ENCODE results near the gene CLCA2.

The CLCA2 gene

DNA sequence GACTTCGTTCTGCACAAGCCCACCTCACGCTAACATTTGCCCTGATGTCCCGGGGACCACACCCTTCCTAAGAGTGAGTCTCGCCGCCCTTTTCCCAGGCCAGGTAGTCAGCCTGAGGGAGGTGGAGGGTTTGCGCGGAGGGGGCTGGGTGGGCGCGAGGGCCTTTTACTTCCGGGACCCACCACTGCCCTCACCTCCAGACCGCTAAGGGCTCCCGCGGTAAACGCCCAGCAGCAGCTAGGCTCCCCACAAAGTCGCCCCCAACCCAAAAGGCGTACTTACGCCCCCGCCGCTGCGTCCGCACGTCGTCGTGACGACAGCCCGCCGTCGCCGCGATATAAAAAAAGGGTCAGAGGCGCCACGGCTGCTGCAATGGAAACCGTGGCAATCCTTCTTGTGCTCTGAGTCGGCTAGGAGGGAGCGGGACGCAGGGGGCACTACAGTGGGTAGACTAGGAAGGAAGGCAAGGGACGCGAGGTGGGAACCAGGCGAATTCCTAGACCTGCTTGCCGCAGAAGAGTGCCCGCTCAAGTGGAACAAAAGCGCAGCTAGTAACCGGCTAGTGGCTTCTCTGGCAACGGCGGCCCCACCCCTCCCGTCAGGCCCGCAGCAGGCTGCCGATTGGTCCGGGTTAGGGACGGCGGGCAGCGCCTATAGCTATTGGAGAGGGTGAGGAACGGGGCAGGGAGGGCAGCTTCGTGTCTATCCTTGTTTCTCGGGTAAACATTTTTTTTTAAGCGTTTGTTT, 28.0 kb upstream of the CLCA2 start, which contains the start of gene ODF2L:
ODF2L (minus strand) TSS at position 573 of the 747 bp plus-strand sequence. CDS start 9,296 bp downstream, outside the sequence.
- no peaks in the 10 kb centered on the region for H3K4me1 ChIP-seq (ENCODE audit: control insufficient read depth in 1 of 2, insufficient read depth in 2 of 2, low read length in 2 of 2)
- no peaks in the 10 kb centered on the region for H3K27me3 ChIP-seq (ENCODE audit: low read depth, low read length)
- peak within 1 kb of the TSS; percentile 83 for H3K27ac ChIP-seq (ENCODE audit: low read length)
- peak within 1 kb of the TSS; percentile 85 to 94 for H3K4me3 ChIP-seq (ENCODE audit: low read depth in 1 of 2, low read length in 2 of 2)
- no peaks in the 10 kb centered on the region for H3K9me3 ChIP-seq (ENCODE audit: control insufficient read depth in 1 of 2, low read length in 2 of 2)
- peaks cover 0 to 7% of the 10 kb centered on the region in 2 donors for H3K36me3 ChIP-seq (ENCODE audit: control insufficient read depth in 1 of 2, insufficient read depth in 2 of 2, low read length in 2 of 2)

DNA sequence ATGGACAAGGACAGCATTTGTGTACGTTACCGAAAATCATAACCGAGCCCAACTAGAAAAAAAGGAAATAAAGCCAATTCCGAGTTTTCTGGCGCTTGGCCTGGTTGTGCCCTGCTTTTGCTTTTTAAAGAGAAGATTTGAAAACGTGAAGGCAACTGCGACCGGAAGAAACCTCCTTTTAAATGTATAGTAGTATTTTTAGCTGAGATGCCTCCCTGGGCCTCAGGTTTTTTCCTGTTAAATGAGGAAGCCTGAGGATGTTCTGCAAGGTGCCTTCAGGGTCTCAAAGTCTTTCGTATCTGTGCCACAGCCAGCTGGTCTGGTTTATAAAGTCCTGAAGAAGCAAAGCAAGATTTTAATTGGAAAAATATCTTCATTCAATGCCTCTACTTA, 27.5 kb upstream of the CLCA2 start:
- no peaks in the 10 kb centered on the region for H3K9me3 ChIP-seq (ENCODE audit: control insufficient read depth in 1 of 2, low read length in 2 of 2)
- no peaks in the 10 kb centered on the region for H3K4me1 ChIP-seq (ENCODE audit: control insufficient read depth in 1 of 2, insufficient read depth in 2 of 2, low read length in 2 of 2)
- H3K27ac ChIP-seq (ENCODE audit: low read length): peak overlapping the region; percentile 83
- H3K4me3 ChIP-seq (ENCODE audit: low read depth in 1 of 2, low read length in 2 of 2): peak overlapping the region; percentile 85 to 94
- peaks cover 0 to 7% of the 10 kb centered on the region in 2 donors for H3K36me3 ChIP-seq (ENCODE audit: control insufficient read depth in 1 of 2, insufficient read depth in 2 of 2, low read length in 2 of 2)
- no peaks in the 10 kb centered on the region for H3K27me3 ChIP-seq (ENCODE audit: low read depth, low read length)

DNA sequence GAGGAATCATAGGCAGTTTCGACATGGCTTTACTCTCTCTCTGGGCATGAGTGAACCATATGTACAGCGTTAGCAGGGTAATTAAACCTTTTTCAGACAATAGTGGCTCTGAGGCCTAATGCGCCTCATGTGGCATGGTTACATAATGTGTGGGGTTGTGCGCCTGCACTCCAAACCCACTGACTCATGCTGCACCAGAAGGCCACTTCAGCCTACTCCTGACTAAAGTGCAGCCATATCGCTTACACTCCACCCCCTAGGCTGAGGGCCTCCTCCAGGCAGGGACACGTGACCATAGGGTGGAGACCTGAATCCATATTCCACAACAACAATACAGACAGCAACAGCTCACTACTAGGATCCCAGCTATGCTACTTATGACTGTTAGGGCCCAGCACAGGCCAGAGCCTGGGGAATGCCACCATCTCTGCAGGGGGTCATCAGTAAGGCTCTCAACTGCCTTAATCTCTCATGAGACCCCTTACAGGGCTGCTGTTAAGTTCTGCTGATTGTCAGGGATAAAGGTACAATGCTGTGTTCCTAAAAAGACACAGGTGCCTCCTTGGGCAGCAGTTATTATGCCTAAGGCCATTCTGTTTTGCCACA, 14.5 kb upstream of the CLCA2 start:
- Histone ChIP-seq H3K36me3 (ENCODE audit: control insufficient read depth in 1 of 2, insufficient read depth in 2 of 2, low read length in 2 of 2) (no peaks in the 10 kb centered on the region), H3K27ac (ENCODE audit: low read length) (no peak overlapping the region), H3K4me3 (ENCODE audit: low read depth in 1 of 2, low read length in 2 of 2) (no peak overlapping the region), H3K27me3 (ENCODE audit: low read depth, low read length) (no peaks in the 10 kb centered on the region), H3K9me3 (ENCODE audit: control insufficient read depth in 1 of 2, low read length in 2 of 2) (no peaks in the 10 kb centered on the region), H3K4me1 (ENCODE audit: control insufficient read depth in 1 of 2, insufficient read depth in 2 of 2, low read length in 2 of 2) (no peaks in the 10 kb centered on the region)

DNA sequence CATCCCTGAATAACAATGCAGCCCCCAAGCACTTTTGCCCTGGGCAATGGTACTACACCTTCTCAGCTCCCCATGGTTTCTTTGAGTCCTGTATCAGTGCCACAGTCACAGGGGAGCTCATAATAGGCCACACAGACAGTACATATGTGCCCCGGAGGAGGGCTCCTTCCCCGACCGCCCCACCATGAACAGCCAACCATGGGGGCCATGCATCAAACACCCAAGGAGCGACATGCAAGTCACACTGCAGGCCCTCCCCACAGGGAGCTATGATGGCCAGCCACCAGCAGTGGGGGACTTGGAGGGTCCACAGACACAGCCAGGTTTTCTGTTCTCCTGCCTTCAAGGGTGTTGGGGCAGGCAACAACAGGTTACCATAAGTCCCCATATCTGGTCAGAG, 13.1 kb upstream of the CLCA2 start:
- H3K4me3 ChIP-seq (ENCODE audit: low read depth in 1 of 2, low read length in 2 of 2): no peak overlapping the region
- H3K36me3 ChIP-seq (ENCODE audit: control insufficient read depth in 1 of 2, insufficient read depth in 2 of 2, low read length in 2 of 2): no peaks in the 10 kb centered on the region
- no peaks in the 10 kb centered on the region for H3K27me3 ChIP-seq (ENCODE audit: low read depth, low read length)
- no peaks in the 10 kb centered on the region for H3K4me1 ChIP-seq (ENCODE audit: control insufficient read depth in 1 of 2, insufficient read depth in 2 of 2, low read length in 2 of 2)
- H3K27ac ChIP-seq (ENCODE audit: low read length): no peak overlapping the region
- no peaks in the 10 kb centered on the region for H3K9me3 ChIP-seq (ENCODE audit: control insufficient read depth in 1 of 2, low read length in 2 of 2)

DNA sequence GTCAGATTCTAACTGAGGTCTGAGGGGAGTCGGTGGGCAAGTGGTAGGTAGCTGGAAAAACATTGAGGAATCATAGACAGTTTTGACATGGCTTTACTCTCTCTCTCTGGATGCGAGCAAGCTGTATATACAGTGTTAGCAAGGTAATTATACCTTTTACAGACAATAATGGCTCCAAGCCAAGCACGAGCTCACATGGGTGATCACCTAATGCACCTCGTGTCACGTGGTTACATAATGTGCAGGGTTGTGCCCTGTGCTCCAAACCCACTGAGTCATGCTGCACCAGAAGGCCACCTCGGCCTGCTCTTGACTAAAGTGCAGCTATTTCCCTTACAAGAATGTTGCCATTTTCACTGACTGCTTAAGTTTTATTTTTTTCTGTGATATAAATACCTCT, 7.6 kb upstream of the CLCA2 start:
- no peaks in the 10 kb centered on the region for H3K27me3 ChIP-seq (ENCODE audit: low read depth, low read length)
- no peaks in the 10 kb centered on the region for H3K36me3 ChIP-seq (ENCODE audit: control insufficient read depth in 1 of 2, insufficient read depth in 2 of 2, low read length in 2 of 2)
- H3K27ac ChIP-seq (ENCODE audit: low read length): no peak overlapping the region
- no peak overlapping the region for H3K4me3 ChIP-seq (ENCODE audit: low read depth in 1 of 2, low read length in 2 of 2)
- H3K9me3 ChIP-seq (ENCODE audit: control insufficient read depth in 1 of 2, low read length in 2 of 2): no peaks in the 10 kb centered on the region
- no peaks in the 10 kb centered on the region for H3K4me1 ChIP-seq (ENCODE audit: control insufficient read depth in 1 of 2, insufficient read depth in 2 of 2, low read length in 2 of 2)

DNA sequence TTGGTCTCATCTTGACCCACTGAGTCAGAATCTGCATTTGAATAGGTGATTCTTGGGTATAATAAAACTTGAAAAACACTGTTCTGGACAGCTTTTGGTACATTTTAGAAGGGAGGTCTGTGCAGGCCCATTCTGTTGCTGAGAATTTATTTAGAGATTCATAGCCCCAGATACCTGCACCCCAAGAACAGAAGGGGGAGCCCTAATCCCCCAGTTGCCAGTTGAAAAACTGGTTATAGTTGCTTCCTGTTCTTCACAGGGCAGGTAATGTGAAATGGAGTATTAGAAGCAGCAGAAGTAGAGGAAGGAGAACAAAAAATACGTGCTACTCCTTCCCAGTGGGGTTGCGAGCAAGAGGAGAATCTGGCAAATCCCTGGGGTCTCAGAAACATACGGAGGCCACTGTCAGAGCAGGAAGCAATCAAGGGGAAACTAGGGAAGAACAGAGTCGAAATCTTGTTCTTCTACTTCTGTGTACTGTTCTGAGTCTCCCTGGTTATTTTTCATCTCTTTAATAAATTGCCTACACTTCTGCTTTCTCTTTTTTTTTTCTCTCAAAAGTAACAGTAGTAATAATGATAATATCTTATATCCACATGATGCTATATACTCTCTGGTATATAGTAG, 4.6 kb upstream of the CLCA2 start:
- no peaks in the 10 kb centered on the region for H3K9me3 ChIP-seq (ENCODE audit: control insufficient read depth in 1 of 2, low read length in 2 of 2)
- no peaks in the 10 kb centered on the region for H3K27me3 ChIP-seq (ENCODE audit: low read depth, low read length)
- H3K4me3 ChIP-seq (ENCODE audit: low read depth in 1 of 2, low read length in 2 of 2): no peak overlapping the region
- no peak overlapping the region for H3K27ac ChIP-seq (ENCODE audit: low read length)
- H3K4me1 ChIP-seq (ENCODE audit: control insufficient read depth in 1 of 2, insufficient read depth in 2 of 2, low read length in 2 of 2): no peaks in the 10 kb centered on the region
- no peaks in the 10 kb centered on the region for H3K36me3 ChIP-seq (ENCODE audit: control insufficient read depth in 1 of 2, insufficient read depth in 2 of 2, low read length in 2 of 2)

DNA sequence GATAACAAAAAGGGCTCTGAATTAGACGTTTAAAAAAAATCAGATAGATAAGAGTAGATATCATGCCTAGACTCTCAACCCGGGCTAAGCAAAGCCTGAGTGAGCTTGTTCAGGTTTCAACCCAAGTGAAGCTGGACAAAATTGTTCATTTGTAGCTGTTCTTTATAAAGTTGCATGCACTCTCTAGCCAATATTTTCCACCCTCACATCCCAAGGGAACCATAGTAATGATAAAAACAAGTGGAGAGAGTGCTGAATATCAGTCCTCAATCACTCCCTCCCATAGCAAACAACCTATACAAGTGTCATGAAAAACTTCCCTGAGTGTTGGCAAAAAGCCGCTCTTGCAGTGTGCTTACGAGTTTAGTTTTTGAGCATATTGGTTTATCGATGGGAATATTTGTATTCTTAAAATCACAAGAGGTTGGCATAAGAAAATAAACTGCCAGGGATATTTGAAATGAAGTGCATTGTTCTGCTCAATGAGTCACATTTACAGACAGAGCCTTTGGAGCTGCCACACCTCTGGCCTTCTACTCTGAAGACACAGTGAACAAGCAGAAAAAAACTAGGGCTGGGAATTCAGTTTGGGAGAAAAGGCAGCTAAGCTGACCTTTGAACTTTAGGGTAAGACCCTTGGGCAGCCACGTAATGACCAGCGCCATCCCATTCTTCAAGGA, 2.2 kb upstream of the CLCA2 start:
- Histone ChIP-seq H3K4me3 (ENCODE audit: low read depth in 1 of 2, low read length in 2 of 2) (no peak overlapping the region), H3K36me3 (ENCODE audit: control insufficient read depth in 1 of 2, insufficient read depth in 2 of 2, low read length in 2 of 2) (no peaks in the 10 kb centered on the region), H3K27me3 (ENCODE audit: low read depth, low read length) (no peaks in the 10 kb centered on the region), H3K9me3 (ENCODE audit: control insufficient read depth in 1 of 2, low read length in 2 of 2) (no peaks in the 10 kb centered on the region), H3K4me1 (ENCODE audit: control insufficient read depth in 1 of 2, insufficient read depth in 2 of 2, low read length in 2 of 2) (no peaks in the 10 kb centered on the region), H3K27ac (ENCODE audit: low read length) (no peak overlapping the region)

DNA sequence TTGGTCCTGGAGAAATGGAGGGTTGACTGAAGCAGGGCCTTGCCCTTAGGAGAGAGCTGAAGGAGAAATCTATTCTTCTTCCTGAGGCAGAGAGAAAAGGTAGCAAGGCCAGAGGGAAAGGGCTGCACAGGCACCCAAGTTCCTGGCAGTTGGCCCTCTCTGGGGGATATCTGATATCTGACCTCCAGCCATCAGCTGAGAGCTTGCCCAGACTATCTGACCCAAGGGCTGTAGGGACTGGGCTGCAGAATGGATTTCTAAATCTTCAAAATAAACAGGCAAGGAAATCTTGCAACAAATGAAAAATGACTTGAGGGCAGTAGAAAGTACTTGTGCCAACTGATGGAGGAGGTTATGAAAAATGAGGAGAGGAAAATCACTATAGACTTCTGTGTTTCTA, 498 bp upstream of the CLCA2 start:
- H3K4me1 ChIP-seq (ENCODE audit: control insufficient read depth in 1 of 2, insufficient read depth in 2 of 2, low read length in 2 of 2): no peaks in the 10 kb centered on the region
- no peak overlapping the region for H3K27ac ChIP-seq (ENCODE audit: low read length)
- H3K36me3 ChIP-seq (ENCODE audit: control insufficient read depth in 1 of 2, insufficient read depth in 2 of 2, low read length in 2 of 2): no peaks in the 10 kb centered on the region
- no peaks in the 10 kb centered on the region for H3K27me3 ChIP-seq (ENCODE audit: low read depth, low read length)
- no peak overlapping the region for H3K4me3 ChIP-seq (ENCODE audit: low read depth in 1 of 2, low read length in 2 of 2)
- H3K9me3 ChIP-seq (ENCODE audit: control insufficient read depth in 1 of 2, low read length in 2 of 2): no peaks in the 10 kb centered on the region

DNA sequence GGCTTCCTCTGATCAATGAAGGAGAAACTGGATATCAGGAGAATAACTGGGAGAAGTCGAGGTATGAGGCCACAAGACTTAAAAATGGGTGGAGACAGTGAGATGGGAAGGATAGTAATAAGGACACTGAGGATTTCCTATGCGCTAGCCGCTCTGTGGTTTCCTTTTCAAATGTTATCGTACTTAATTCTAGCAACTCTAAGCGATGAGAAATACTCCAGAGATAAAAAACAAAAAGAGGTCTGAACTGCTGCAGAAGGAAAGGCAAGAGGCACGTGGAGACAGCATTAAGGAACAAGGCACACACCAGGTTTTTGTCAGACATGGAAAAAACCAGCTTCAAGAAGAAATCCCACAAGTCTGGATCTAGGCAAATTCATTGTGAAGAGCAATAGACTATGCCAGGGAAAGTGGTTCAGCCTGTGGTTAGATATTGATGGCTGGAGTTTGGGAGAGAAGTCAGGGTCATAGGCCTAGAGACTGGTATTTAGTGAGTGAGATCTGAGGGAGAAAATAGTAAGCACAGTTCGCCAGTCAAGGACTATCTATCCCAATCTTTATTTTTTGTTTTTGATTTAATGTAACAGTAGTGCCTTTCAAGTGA, 5.3 kb downstream of the CLCA2 start:
- no peaks in the 10 kb centered on the region for H3K9me3 ChIP-seq (ENCODE audit: control insufficient read depth in 1 of 2, low read length in 2 of 2)
- no peaks in the 10 kb centered on the region for H3K36me3 ChIP-seq (ENCODE audit: control insufficient read depth in 1 of 2, insufficient read depth in 2 of 2, low read length in 2 of 2)
- H3K27me3 ChIP-seq (ENCODE audit: low read depth, low read length): no peaks in the 10 kb centered on the region
- H3K4me1 ChIP-seq (ENCODE audit: control insufficient read depth in 1 of 2, insufficient read depth in 2 of 2, low read length in 2 of 2): peaks cover 0 to 5% of the 10 kb centered on the region in 2 donors
- peak overlapping the region; percentile 52 for H3K27ac ChIP-seq (ENCODE audit: low read length)
- H3K4me3 ChIP-seq (ENCODE audit: low read depth in 1 of 2, low read length in 2 of 2): no peak overlapping the region

DNA sequence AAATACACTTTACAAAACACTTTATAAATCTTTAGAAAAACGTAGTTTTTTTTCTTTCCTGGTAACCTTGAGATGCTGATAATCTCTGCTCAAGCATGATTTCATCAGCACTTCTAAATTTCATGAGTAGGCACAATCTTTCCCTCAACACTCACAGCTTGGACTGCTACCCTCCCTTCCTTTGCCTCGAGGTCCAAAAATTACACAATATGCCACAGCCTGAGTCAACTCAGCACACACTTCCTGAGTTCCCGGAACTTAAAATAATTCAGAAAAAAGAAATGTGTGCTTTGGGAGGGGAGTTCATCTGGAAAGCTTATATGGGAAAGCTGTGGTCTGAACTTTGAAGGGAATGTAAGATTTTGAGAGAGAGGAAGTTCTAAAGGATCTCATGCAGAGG, 5.9 kb downstream of the CLCA2 start:
- H3K4me1 ChIP-seq (ENCODE audit: control insufficient read depth in 1 of 2, insufficient read depth in 2 of 2, low read length in 2 of 2): peaks cover 0 to 5% of the 10 kb centered on the region in 2 donors
- peak overlapping the region; percentile 76 for H3K27ac ChIP-seq (ENCODE audit: low read length)
- no peaks in the 10 kb centered on the region for H3K36me3 ChIP-seq (ENCODE audit: control insufficient read depth in 1 of 2, insufficient read depth in 2 of 2, low read length in 2 of 2)
- H3K4me3 ChIP-seq (ENCODE audit: low read depth in 1 of 2, low read length in 2 of 2): no peak overlapping the region
- H3K9me3 ChIP-seq (ENCODE audit: control insufficient read depth in 1 of 2, low read length in 2 of 2): no peaks in the 10 kb centered on the region
- no peaks in the 10 kb centered on the region for H3K27me3 ChIP-seq (ENCODE audit: low read depth, low read length)

DNA sequence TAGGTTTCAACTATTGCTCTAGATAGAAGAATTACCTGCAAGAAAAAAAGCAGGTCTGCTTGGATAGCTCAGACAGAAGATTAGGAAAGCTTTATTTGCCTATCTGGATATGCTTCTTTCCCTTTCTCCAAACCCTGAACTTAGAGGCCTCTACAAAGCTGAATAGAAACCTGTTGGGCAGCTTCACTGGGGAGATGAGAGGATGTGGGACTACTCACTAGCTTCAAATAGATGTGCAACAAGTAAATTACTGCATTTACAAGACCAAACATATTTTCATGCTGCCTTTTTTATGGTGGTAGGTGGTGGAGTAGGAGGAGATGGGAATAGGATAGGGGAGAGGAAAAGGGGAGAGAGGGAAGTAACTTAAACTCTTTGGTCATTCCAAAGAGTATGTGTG, 6.4 kb downstream of the CLCA2 start:
- Histone ChIP-seq H3K4me1 (ENCODE audit: control insufficient read depth in 1 of 2, insufficient read depth in 2 of 2, low read length in 2 of 2) (peaks cover 0 to 5% of the 10 kb centered on the region in 2 donors), H3K27me3 (ENCODE audit: low read depth, low read length) (no peaks in the 10 kb centered on the region), H3K4me3 (ENCODE audit: low read depth in 1 of 2, low read length in 2 of 2) (no peak overlapping the region), H3K27ac (ENCODE audit: low read length) (peak overlapping the region; percentile 76), H3K9me3 (ENCODE audit: control insufficient read depth in 1 of 2, low read length in 2 of 2) (no peaks in the 10 kb centered on the region), H3K36me3 (ENCODE audit: control insufficient read depth in 1 of 2, insufficient read depth in 2 of 2, low read length in 2 of 2) (no peaks in the 10 kb centered on the region)

Measured in muscle layer of duodenum (tissue), 2 donors.